Fibroblast of the conjunctiva (primary cell): ENCODE measurements around the gene SNX4.
"Not testable (repeated sequence)": the region's sequence is repeated elsewhere in the genome, so short reads cannot be mapped to it uniquely, and the experiment has no call there.

Source experiments
- DNase-seq: peaks from one replicate; pipeline ENCODE4 v3.0.0-alpha.2; 2010; ENCODE audit warnings: low read depth

SNX4 gene

GRCh38 chr3:125519678-125520562, at the start of gene SNX4:
SNX4 (minus strand) TSS chr3:125520202; CDS start chr3:125520172, 30 bp downstream.
- DNase-seq = peak; percentile 90

DNA sequence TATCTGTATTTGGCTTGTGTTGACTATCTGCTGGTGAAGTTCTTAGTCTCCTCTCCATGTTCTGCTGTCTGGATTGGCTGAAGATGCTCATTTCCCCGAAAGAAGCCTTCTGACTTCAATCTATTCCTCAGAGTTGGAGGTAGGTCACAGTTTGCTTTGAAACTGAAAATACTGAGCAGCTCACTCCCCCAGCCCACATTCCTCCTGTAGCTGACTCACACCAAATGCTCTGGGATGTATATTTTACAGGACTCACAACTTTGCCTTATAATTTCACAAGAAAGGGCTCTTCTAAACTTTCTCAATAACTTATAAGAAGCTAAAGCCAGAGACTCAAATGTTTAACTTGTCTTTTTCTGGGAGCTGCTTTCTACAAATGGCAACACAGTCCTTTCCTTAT, 36.3 kb upstream of the SNX4 start:
- DNase-seq = no peak

- DNase-seq = no peak
Measured at GRCh38 chr3:125552401-125552800, 32.4 kb upstream of the SNX4 start.

DNA sequence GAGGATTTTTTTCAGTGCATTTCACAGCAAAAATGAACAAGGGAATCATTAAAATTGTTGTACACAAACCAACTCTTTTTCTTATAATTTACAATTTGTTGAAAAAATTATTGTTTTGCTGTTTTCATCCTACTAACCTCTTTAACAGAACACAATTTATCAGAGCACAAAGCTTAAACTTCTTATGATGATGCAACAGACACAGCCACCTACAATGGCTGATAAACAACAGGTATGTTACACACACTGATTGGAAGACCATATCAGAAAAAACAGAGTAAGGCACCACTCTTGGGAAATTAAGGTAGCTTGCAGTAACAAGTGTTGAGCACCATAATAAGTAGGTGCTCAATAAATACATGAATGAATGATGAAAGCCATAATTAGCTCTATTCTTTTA, 8.9 kb upstream of the SNX4 start:
- no peak for DNase-seq

DNA sequence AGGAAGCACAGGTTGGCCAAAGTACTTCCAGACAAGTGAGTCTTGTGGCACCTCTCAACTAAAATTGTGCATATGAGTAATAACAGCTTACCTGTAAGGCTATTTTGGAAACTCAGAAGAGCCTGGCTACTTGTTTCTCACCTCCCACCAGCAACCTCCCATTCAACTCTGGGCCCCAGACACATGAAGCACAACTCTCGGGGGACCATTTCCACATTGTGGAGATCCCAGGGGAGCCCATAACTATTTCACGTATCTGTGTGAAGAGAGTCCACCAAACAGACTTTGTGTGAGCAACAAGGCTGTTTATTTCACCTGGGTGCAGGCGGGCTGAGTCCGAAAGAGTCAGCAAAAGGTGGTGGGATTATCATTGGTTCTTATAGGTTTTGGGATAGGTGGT, 5.2 kb upstream of the SNX4 start:
- no peak for DNase-seq

- DNase-seq = not testable (repeated sequence)
Measured at GRCh38 chr3:125520563-125520919, 539 bp upstream of the SNX4 start.

DNA sequence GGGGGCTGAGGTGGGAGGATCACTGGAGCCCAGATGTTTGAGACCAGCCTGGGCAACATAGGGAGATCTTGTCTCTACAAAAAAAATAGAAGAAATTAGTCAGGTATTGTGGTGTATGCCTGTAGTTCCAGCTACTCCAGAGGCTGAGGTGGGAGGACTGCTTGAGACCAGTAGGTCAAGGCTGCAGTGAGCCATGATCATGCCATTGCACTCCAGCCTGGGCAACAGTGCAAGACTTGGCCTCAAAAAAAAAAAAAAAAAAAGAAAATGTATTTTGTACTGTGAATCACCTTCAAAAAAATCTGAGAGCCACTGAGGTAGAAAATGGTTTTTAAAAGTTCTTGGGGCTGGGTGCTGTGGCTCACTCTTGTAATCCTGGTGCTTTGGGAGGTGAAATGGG, 4.6 kb downstream of the SNX4 start:
- DNase-seq = no peak

DNA sequence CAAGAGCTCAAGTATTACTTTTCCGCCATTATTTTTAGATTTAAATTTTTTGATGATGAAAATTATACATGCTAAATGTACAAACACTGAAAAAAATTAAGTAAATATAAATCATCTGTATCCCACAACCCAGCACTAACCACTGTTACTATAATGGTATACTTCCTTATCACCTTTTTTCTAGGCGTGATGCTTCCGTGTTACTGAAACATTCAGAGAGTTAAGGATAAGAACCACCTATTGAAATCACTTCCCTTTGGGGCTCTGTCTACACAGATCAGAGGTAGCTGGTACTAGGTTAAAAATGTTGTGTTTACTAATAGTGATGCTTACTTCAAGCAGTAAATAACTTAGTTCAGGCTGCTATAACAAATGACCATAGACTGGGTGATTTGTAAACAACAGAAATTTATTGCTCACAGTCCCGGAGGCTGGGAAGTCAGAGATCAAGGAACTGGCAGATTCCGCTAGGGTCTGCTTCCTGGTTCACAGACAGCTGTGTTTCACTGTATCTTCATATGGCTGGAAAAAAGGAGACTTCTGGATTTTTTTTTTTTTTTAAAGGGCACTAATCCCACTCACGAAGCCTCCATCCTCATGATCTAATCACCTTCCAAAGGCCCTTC, 6.4 kb downstream of the SNX4 start:
- DNase-seq = no peak

GRCh38 chr3:125512135-125512920, 7.7 kb downstream of the SNX4 start:
- peak; percentile 0 for DNase-seq

DNA sequence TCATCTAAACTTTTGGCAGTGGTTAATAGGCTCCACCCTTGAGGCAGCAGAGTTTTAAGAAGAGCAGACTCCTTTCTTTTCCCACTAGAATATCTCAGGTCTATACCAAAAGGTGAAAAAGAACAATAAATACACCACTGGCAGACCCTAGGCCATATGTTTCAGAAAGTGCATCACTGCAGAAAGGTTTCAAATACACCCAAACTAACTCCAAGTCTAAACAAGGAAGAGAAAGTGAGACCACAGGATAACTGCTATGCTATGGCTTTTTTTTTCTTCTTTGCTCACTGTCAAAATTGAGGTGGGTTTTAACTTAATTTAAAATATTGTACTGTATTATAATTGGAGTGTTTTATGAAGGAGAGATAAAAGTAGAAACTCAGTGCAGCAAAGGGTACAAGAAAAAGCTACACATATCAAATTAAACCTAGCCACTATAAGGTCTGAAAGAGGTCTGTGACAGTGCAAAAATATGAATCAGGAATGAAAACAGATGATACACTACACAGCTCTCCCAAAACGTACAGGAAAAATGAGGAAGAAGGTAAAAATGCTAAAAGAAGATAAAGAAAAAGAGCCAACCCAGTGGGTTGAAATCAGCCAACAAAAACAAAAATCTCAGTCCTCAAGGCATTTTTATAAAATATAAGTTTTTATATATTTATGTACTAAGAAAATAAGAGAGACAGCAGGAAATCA, 8.4 kb downstream of the SNX4 start:
- DNase-seq = no peak

DNA sequence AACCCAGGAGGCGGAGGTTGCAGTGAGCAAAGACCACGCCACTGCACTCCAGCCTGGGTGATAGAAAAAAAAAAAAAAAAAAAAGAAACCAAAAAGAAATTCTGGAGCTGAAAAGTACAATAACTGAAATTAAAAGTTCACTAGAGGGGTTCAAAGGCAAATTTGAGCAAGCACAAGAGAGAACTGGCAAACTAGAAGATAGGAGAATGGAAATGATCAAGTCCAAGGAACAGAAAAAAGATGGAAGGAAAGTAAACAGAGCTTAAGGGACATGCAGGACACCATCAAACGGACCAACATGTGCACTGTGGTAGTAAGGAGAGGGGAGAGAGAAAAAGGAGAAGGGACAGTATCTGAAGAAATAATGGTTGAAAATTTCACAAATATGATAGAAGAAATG, 12.9 kb downstream of the SNX4 start:
- no peak for DNase-seq

- DNase-seq = no peak
Measured at GRCh38 chr3:125498630-125499029, 21.4 kb downstream of the SNX4 start.

GRCh38 chr3:125496701-125497100, 23.3 kb downstream of the SNX4 start:
- no peak for DNase-seq

- no peak for DNase-seq
Measured at GRCh38 chr3:125482406-125482805, 37.6 kb downstream of the SNX4 start.

GRCh38 chr3:125481786-125482185, 38.2 kb downstream of the SNX4 start:
- no peak for DNase-seq

- DNase-seq = not testable (repeated sequence)
Measured at GRCh38 chr3:125481375-125481759, 38.6 kb downstream of the SNX4 start.

GRCh38 chr3:125480656-125481374, 39.2 kb downstream of the SNX4 start:
- peak; percentile 3 for DNase-seq

- DNase-seq = no peak
Measured at GRCh38 chr3:125479091-125479490, 40.9 kb downstream of the SNX4 start.

- peak; percentile 17 for DNase-seq
Measured at GRCh38 chr3:125478326-125478725, 41.7 kb downstream of the SNX4 start.

DNA sequence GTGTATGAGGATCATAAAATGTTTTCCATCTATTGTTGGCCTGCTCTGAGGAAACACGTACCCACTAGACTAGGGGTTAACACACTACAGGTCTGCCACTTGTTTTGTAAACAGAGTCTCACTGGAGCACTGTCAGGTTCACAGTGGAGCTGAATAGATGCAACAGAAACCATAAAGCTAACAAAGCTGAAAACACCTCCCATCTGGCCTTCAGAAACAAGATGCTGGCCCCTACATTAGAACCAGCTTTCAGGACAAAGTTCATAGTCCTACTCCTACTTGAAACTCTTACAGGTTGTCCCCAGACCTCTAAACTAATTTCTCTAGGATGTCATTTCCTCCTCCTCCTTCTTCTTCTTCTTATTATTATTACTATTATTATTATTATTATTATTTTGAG, 42.3 kb downstream of the SNX4 start:
- DNase-seq = no peak

- DNase-seq = no peak
Measured at GRCh38 chr3:125470671-125471070, 49.3 kb downstream of the SNX4 start.
